ENCODE measurements around the gene SPRR2B. TPM values are rescaled to one million over a fixed set of nuclear protein-coding genes. Genes with fewer than 3 reads are reported as not detected.
"Not testable (repeated sequence)": the region's sequence is repeated elsewhere in the genome, so short reads cannot be mapped to it uniquely, and the experiment has no call there.

The SPRR2B gene
- total RNA-seq, 4 donors from 2014 or later = not detected

DNA sequence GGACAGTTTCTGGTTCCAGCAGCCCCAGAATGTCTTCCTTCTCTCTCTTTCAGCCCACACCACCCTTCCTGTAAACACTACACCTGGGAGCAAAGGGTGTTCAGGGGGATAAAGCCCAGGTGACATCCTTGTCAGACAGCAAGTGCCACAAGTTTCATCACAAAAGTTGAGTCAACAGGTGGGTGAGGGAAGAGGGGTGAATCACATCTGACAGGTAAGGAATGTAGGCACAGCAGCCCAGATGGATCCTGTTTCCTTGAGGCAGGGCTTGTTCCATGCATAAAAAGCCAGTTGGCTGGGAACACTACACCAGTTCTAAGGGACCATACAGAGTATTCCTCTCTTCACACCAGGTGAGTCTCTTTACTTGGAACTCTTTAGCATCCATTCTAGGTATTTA lies 40.5 kb downstream of the SPRR2B start, which contains the start of gene SPRR1B:
Gene SPRR1B (plus strand): TSS at position 309 of the 400 bp plus-strand sequence. CDS start 1,143 bp downstream, outside the sequence.
- DNase-seq = no peak
- Histone ChIP-seq H3K27ac (no peak within 1 kb of the TSS), H3K27me3 (no peaks in the 10 kb centered on the region), H3K4me1 (no peaks in the 10 kb centered on the region), H3K9me3 (no peaks in the 10 kb centered on the region), H3K4me3 (no peak within 1 kb of the TSS), H3K36me3 (no peaks in the 10 kb centered on the region)
- TF ChIP-seq POLR2A (IDR thresholded peaks at IDR 0.05) = no peak
- TF ChIP-seq, protein P1, sequence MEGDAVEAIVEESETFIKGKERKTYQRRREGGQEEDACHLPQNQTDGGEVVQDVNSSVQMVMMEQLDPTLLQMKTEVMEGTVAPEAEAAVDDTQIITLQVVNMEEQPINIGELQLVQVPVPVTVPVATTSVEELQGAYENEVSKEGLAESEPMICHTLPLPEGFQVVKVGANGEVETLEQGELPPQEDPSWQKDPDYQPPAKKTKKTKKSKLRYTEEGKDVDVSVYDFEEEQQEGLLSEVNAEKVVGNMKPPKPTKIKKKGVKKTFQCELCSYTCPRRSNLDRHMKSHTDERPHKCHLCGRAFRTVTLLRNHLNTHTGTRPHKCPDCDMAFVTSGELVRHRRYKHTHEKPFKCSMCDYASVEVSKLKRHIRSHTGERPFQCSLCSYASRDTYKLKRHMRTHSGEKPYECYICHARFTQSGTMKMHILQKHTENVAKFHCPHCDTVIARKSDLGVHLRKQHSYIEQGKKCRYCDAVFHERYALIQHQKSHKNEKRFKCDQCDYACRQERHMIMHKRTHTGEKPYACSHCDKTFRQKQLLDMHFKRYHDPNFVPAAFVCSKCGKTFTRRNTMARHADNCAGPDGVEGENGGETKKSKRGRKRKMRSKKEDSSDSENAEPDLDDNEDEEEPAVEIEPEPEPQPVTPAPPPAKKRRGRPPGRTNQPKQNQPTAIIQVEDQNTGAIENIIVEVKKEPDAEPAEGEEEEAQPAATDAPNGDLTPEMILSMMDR (IDR thresholded peaks at IDR 0.05) = no peak

DNA sequence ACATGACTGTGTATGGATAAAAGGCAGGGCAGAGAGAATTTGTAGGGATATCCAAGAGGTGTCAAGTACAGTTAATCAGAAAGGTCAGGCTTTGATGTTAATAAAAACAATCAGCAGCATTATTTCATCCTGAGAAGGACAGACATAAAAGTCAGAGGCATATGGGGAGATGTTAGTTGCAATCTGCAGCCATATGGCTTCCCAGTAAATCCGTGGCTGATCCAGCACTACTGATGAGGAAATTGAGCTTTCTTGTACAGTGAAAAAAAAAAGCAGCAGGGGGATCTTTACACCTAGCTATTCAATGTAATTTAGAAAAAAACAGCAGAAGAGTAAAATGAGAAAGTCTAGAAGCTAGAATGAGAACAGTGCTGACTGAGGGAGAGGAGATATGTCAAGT lies 42.6 kb downstream of the SPRR2B start:
- no peak overlapping the region for H3K4me3 ChIP-seq
- H3K9me3 ChIP-seq = no peaks in the 10 kb centered on the region
- no peaks in the 10 kb centered on the region for H3K36me3 ChIP-seq
- H3K27me3 ChIP-seq = no peaks in the 10 kb centered on the region
- no peaks in the 10 kb centered on the region for H3K4me1 ChIP-seq
- no peak overlapping the region for H3K27ac ChIP-seq
- TF ChIP-seq, protein P1 (IDR thresholded peaks at IDR 0.05) = no peak
- DNase-seq = no peak

DNA sequence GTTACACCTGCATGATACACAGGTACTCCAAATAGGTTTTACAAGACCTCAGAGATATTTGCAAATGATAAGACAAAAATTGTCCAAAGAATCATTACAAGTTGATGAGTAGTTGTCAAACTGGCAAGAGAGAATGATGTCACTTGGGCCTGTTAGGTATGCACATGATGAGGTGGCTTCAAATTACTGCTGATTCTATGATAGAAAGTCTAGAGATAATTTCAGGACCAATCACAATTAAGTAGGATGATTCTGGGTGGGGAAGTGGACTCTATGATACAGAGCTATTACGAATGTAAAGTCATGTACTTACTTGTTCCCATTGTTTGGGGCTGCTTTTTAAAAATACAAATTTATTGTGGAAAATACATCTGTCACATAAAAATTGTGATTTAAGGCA lies 45.6 kb downstream of the SPRR2B start:
- TF ChIP-seq, protein P1 (IDR thresholded peaks at IDR 0.05) = no peak
- no peak for TF ChIP-seq POLR2A (IDR thresholded peaks at IDR 0.05)
- Histone ChIP-seq H3K9me3 (no peaks in the 10 kb centered on the region), H3K4me3 (no peak overlapping the region), H3K27me3 (no peaks in the 10 kb centered on the region), H3K27ac (no peak overlapping the region), H3K36me3 (no peaks in the 10 kb centered on the region), H3K4me1 (no peaks in the 10 kb centered on the region)
- DNase-seq = no peak

DNA sequence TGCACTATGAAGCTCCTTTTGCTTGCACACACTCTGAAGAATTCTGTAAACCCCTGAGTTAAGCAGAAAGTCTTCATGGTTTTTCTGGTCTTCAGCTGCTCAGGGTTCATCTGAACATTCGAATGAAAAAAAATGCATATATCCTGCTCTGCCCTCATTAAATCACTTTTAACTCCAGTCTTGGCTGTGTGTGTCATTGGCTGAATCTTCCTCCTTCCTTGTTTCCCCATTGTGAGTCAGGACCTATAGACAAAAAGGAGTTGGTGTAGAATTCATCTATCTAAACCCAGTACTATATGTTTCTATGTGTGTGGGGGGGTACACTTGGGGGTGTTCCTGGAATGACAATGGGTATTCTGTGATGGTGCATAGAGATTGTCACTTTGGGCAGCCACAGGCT lies 47.0 kb downstream of the SPRR2B start:
- DNase-seq = no peak
- no peak overlapping the region for H3K4me3 ChIP-seq
- TF ChIP-seq, protein P1 (IDR thresholded peaks at IDR 0.05) = no peak
- no peak for TF ChIP-seq POLR2A (IDR thresholded peaks at IDR 0.05)
- H3K9me3 ChIP-seq = no peaks in the 10 kb centered on the region
- no peaks in the 10 kb centered on the region for H3K4me1 ChIP-seq
- H3K27me3 ChIP-seq = no peaks in the 10 kb centered on the region
- H3K27ac ChIP-seq = no peak overlapping the region
- H3K36me3 ChIP-seq = no peaks in the 10 kb centered on the region

DNA sequence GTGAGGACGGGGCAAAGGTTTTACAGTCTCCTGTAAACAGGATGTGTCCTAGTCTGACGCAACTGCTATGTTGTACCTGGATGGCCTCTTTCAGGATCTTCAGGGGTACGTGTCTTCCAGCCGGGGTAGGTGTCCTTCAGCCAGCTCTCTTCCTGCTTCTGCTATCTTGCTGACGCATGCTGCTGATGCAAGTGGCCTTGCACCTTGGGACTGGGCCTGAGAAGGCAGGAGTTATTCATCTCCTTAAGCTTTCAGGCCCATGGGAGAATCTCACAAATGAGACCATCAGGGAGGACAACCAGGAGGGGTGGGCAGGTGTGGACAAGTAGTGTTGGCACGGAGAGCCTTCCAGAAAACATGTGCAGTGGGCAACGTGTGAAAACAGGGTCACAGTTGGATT lies 48.3 kb downstream of the SPRR2B start:
- H3K4me1 ChIP-seq = no peaks in the 10 kb centered on the region
- H3K27ac ChIP-seq = no peak overlapping the region
- no peak overlapping the region for H3K4me3 ChIP-seq
- H3K27me3 ChIP-seq = no peaks in the 10 kb centered on the region
- H3K36me3 ChIP-seq = no peaks in the 10 kb centered on the region
- no peak for DNase-seq
- no peak for TF ChIP-seq POLR2A (IDR thresholded peaks at IDR 0.05)
- H3K9me3 ChIP-seq = no peaks in the 10 kb centered on the region

DNA sequence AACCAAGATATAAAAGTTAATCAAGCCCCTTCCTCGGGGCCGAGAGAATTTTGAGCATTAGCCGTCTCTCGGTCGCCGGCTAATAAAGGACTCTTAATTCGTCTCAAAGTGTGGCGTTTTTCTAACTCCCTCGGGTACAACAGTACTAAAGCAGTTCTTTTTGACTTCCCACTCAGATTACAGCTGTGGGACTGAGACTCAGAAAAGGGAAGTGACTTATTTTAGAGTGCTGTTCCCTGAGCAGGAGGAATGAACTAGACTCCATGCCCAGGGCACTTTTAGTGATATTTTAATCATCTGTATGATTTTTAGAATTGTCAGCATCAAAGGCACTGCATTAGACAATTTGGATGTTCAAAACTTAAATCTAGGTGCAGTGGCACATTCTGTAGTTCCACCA lies 49.1 kb downstream of the SPRR2B start:
- DNase-seq, H3K9me3 ChIP-seq, H3K4me1 ChIP-seq: not testable (repeated sequence)

DNA sequence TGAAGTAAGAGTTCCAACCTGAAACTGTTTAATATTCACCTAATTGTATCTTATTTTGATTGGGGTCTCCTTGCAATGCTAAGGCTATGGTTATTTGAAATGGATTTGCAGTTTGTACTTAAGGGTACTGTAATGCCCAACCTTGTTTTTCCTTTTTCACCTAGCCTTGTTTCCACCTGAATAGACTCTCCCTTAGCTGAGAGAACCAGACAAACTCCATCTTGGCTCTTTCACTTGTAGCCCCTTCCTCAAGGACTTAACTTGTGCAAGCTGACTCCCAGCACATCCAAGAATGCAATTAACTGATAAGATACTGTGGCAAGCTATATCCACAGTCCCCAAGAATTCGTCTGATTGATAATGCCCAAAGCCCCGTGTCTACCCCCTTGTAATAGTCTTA lies 49.6 kb downstream of the SPRR2B start:
- not testable (repeated sequence) for H3K4me3 ChIP-seq, H3K4me1 ChIP-seq, H3K9me3 ChIP-seq, H3K27ac ChIP-seq, H3K36me3 ChIP-seq, H3K27me3 ChIP-seq, DNase-seq

More for the DNA sequence above, 49.1 kb downstream of the SPRR2B start:
- not testable (repeated sequence) for H3K4me3 ChIP-seq, H3K27ac ChIP-seq, H3K36me3 ChIP-seq, H3K27me3 ChIP-seq

Small RNA genes lying within 50 kb of the gene (small RNA-seq; reads per million reads assigned to genes)
- gene AL356867.1 = 0 reads per million in 2 donors

Other genes starting within 250 kb of the SPRR2B start
- not detected for gene LCE1A, start 244.1 kb downstream of the SPRR2B start, total RNA-seq
- gene LCE6A, start 228.8 kb downstream of the SPRR2B start, total RNA-seq = not detected
- not detected for gene LCE7A, start 211.6 kb downstream of the SPRR2B start, total RNA-seq
- not detected for gene SMCP, start 193.3 kb downstream of the SPRR2B start, total RNA-seq
- gene IVL, start 163.1 kb downstream of the SPRR2B start, total RNA-seq = not detected
- not detected for gene SPRR5, start 124.4 kb downstream of the SPRR2B start, total RNA-seq
- gene SPRR4, start 101.0 kb downstream of the SPRR2B start, total RNA-seq = not detected
- gene SPRR1A, start 87.5 kb downstream of the SPRR2B start, total RNA-seq = not detected
- 1 to 10 TPM in 1 of 4 donors, not detected in 3; 4.4 TPM for gene SPRR3, start 69.9 kb downstream of the SPRR2B start, total RNA-seq
- gene SPRR1B, start 40.4 kb downstream of the SPRR2B start, total RNA-seq = not detected
- gene SPRR2D, start 30.5 kb downstream of the SPRR2B start, total RNA-seq = not detected
- gene SPRR2A, start 14.1 kb downstream of the SPRR2B start, total RNA-seq = not detected
- gene SPRR2E, start 22.9 kb upstream of the SPRR2B start, total RNA-seq = not detected
- gene SPRR2F, start 41.9 kb upstream of the SPRR2B start, total RNA-seq = not detected
- not detected for gene SPRR2G, start 79.3 kb upstream of the SPRR2B start, total RNA-seq
- not detected for gene LELP1, start 131.8 kb upstream of the SPRR2B start, total RNA-seq
- gene PRR9, start 146.0 kb upstream of the SPRR2B start, total RNA-seq = not detected
- gene LORICRIN, start 188.1 kb upstream of the SPRR2B start, total RNA-seq = not detected
- not detected for gene PGLYRP3, start 241.3 kb upstream of the SPRR2B start, total RNA-seq

Measured in Peyer's patch (tissue), 4 donors.